CD14-positive monocyte (primary cell): Measurements from ENCODE around the gene RBMS3. TPM values are rescaled to one million over a fixed set of nuclear protein-coding genes. Genes with fewer than 3 reads are reported as not detected.

ENCODE experiments used
- DNase-seq, 3 donors: peaks; one replicate each; pipeline ENCODE4 v3.0.0-alpha.2; 2011 to 2022
- H2AFZ ChIP-seq: 2 replicates; pipeline ENCODE4 v1.6.0; 2012; ENCODE audit warnings: mild to moderate bottlenecking, low read depth, low read length, inconsistent platforms; ENCODE audit not compliant: insufficient read depth, poor library complexity, severe bottlenecking
- H3K27ac ChIP-seq, 2 donors: 1 replicate in 1 of 2; 2 replicates in 1 of 2; pipeline ENCODE4 v1.5.1; 2012 to 2013; ENCODE audit warnings: low read length in 2 of 2, control low read depth in 1 of 2, inconsistent platforms in 1 of 2, low read depth in 1 of 2, mild to moderate bottlenecking in 1 of 2
- H3K27me3 ChIP-seq, 2 donors: one replicate each; pipeline versions ENCODE4 v1.6.0 to v1.6.1; 2011 to 2013; ENCODE audit warnings: low read length in 2 of 2; ENCODE audit not compliant: control insufficient read depth in 2 of 2, insufficient read depth in 2 of 2
- H3K36me3 ChIP-seq, 2 donors: replicated peaks in 1 of 2; 1 replicate in 1 of 2; 2 replicates in 1 of 2; pipeline versions ENCODE4 v1.5.1 to v1.6.1; 2012 to 2013; ENCODE audit warnings: low read length in 2 of 2, control low read depth in 1 of 2, inconsistent platforms in 1 of 2, mild to moderate bottlenecking in 1 of 2; ENCODE audit not compliant: insufficient read depth in 2 of 2, control insufficient read depth in 1 of 2
- H3K4me1 ChIP-seq, 2 donors: 1 replicate in 1 of 2; 2 replicates in 1 of 2; pipeline versions ENCODE4 v1.5.1 to v1.6.1; 2012 to 2013; ENCODE audit warnings: low read length in 2 of 2, control low read depth in 1 of 2, inconsistent platforms in 1 of 2, mild to moderate bottlenecking in 1 of 2, moderate library complexity in 1 of 2; ENCODE audit not compliant: insufficient read depth in 2 of 2, control insufficient read depth in 1 of 2
- H3K4me2 ChIP-seq: replicated peaks from 2 replicates; pipeline ENCODE3; 2012; ENCODE audit warnings: low read length, moderate library complexity, mild to moderate bottlenecking; ENCODE audit not compliant: poor library complexity, severe bottlenecking; ENCODE audit errors: extremely low read depth
- H3K4me3 ChIP-seq, 3 experiments: fragments of 200-600 bp in 1 of 3; sonication (generic) in 1 of 3; replicated peaks in 1 of 3; 1 replicate in 2 of 3; 2 replicates in 1 of 3; pipeline ENCODE4 v1.5.1; 2011 to 2013; ENCODE audit warnings: low read length in 3 of 3, mild to moderate bottlenecking in 3 of 3, control low read depth in 2 of 3, low read depth in 2 of 3, inconsistent platforms in 1 of 3, moderate library complexity in 1 of 3
- H3K79me2 ChIP-seq: 2 replicates; pipeline ENCODE4 v1.6.0; 2012; ENCODE audit warnings: mild to moderate bottlenecking, control low read depth, inconsistent platforms, low read length, moderate library complexity; ENCODE audit not compliant: insufficient read depth
- H3K9ac ChIP-seq: 2 replicates; pipeline ENCODE4 v1.6.0; 2017; ENCODE audit warnings: low read length, mild to moderate bottlenecking; ENCODE audit not compliant: insufficient read depth, poor library complexity, severe bottlenecking
- H3K9me3 ChIP-seq, 2 donors: replicated peaks in 1 of 2; 1 replicate in 1 of 2; 2 replicates in 1 of 2; pipeline versions ENCODE4 v1.5.1 to v1.6.1; 2012 to 2013; ENCODE audit warnings: low read length in 2 of 2, control low read depth in 1 of 2; ENCODE audit not compliant: control insufficient read depth in 1 of 2, insufficient read depth in 1 of 2
- H4K20me1 ChIP-seq: 2 replicates; pipeline ENCODE4 v1.6.0; 2012; ENCODE audit warnings: mild to moderate bottlenecking, low read length, control low read depth, moderate library complexity; ENCODE audit not compliant: insufficient read depth
- H3K27ac Mint-ChIP-seq, 7 donors: one replicate each; pipeline ENCODE4 v1.8.0; 2020; ENCODE audit warnings: mild to moderate bottlenecking in 7 of 7, mixed read lengths in 7 of 7, moderate library complexity in 6 of 7, inconsistent platforms in 2 of 7
- H3K27me3 Mint-ChIP-seq, 3 donors: one replicate each; pipeline ENCODE4 v1.8.0; 2021 to 2022; ENCODE audit warnings: low read depth in 3 of 3, mild to moderate bottlenecking in 3 of 3, mixed read lengths in 3 of 3, moderate library complexity in 3 of 3, inconsistent platforms in 1 of 3
- H3K36me3 Mint-ChIP-seq, 2 donors: one replicate each; pipeline ENCODE4 v1.8.0; 2020; ENCODE audit warnings: mixed read lengths in 2 of 2, inconsistent platforms in 1 of 2, mild to moderate bottlenecking in 1 of 2
- H3K4me1 Mint-ChIP-seq: one replicate; pipeline ENCODE4 v1.8.0; 2020; ENCODE audit warnings: mild to moderate bottlenecking, mixed read lengths
- H3K4me3 Mint-ChIP-seq, 2 donors: one replicate each; pipeline ENCODE4 v1.8.0; 2020; ENCODE audit warnings: mild to moderate bottlenecking in 2 of 2, mixed read lengths in 2 of 2, moderate library complexity in 1 of 2
- H3K9me3 Mint-ChIP-seq, 7 donors: one replicate each; pipeline ENCODE4 v1.8.0; 2020 to 2022; ENCODE audit warnings: mixed read lengths in 7 of 7, mild to moderate bottlenecking in 6 of 7, moderate library complexity in 6 of 7, inconsistent platforms in 2 of 7
- WGBS: methylation state at CpG from one replicate; pipeline ENCODE4 v1.1.5; 2013; ENCODE audit warnings: missing lambda C conversion rate; ENCODE audit not compliant: insufficient coverage; 5-methylcytosine and 5-hydroxymethylcytosine counted together
- intact Hi-C, 2 donors: fragments of 100-400 bp; cut with micrococcal nuclease; formaldehyde crosslinking; loops; one replicate each; pipeline versions ENCODE4 v1.15.0 to v1.15.1; 2023
- polyA plus RNA-seq, 3 donors: library from polyadenylated mRNA; depleted of rRNA in 1 of 3; unstranded in 2 of 3; stranded (reverse) in 1 of 3; fragments of 300-500 nt in 2 of 3; fragments of >200 nt in 1 of 3; fragmentation: Illumina TruSeq in 2 of 3; gene quantifications; 1 replicate in 2 of 3; 2 replicates in 1 of 3; pipeline ENCODE4 v1.2.3, GENCODE V29; 2012 to 2021
- TF ChIP-seq, protein P1 (sequence below): fragments of 200-600 bp; IDR thresholded peaks from one replicate; pipeline ENCODE4 v1.8.0; 2022; ENCODE audit warnings: antibody characterized with exemption, mild to moderate bottlenecking

RBMS3 gene
- polyA plus RNA-seq, 3 donors: not detected

GRCh38 chr3:29906906-29907305 is 626.0 kb downstream of the RBMS3 start:
- TF ChIP-seq, protein P1, sequence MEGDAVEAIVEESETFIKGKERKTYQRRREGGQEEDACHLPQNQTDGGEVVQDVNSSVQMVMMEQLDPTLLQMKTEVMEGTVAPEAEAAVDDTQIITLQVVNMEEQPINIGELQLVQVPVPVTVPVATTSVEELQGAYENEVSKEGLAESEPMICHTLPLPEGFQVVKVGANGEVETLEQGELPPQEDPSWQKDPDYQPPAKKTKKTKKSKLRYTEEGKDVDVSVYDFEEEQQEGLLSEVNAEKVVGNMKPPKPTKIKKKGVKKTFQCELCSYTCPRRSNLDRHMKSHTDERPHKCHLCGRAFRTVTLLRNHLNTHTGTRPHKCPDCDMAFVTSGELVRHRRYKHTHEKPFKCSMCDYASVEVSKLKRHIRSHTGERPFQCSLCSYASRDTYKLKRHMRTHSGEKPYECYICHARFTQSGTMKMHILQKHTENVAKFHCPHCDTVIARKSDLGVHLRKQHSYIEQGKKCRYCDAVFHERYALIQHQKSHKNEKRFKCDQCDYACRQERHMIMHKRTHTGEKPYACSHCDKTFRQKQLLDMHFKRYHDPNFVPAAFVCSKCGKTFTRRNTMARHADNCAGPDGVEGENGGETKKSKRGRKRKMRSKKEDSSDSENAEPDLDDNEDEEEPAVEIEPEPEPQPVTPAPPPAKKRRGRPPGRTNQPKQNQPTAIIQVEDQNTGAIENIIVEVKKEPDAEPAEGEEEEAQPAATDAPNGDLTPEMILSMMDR: no peak
- no peaks in the 10 kb centered on the region for H3K4me1 Mint-ChIP-seq

GRCh38 chr3:29912600-29913288 is 631.9 kb downstream of the RBMS3 start:
- TF ChIP-seq, protein P1: no peak
- Mint-ChIP-seq H3K36me3 (no peaks in the 10 kb centered on the region), H3K4me1 (no peaks in the 10 kb centered on the region), H3K9me3 (no peaks in the 10 kb centered on the region), H3K4me3 (no peak overlapping the region), H3K27ac (no peak overlapping the region), H3K27me3 (no peaks in the 10 kb centered on the region)
- H3K27ac ChIP-seq: no peak overlapping the region
- no peaks in the 10 kb centered on the region for H3K79me2 ChIP-seq
- no peak overlapping the region for H3K4me2 ChIP-seq
- H3K4me3 ChIP-seq: no peak overlapping the region
- WGBS: no CpG with 5 or more reads among the region's 2 CpGs
- H3K27me3 ChIP-seq: no peaks in the 10 kb centered on the region
- intact Hi-C loops: no loop called here
- H3K9me3 ChIP-seq: no peaks in the 10 kb centered on the region
- no peak overlapping the region for H2AFZ ChIP-seq
- H4K20me1 ChIP-seq: no peaks in the 10 kb centered on the region
- no peak for DNase-seq
- H3K36me3 ChIP-seq: no peaks in the 10 kb centered on the region
- no peaks in the 10 kb centered on the region for H3K4me1 ChIP-seq
- H3K9ac ChIP-seq: no peak overlapping the region

More at GRCh38 chr3:29906906-29907305, 626.0 kb downstream of the RBMS3 start:
- Mint-ChIP-seq H3K27ac (no peak overlapping the region), H3K9me3 (no peaks in the 10 kb centered on the region), H3K36me3 (no peaks in the 10 kb centered on the region), H3K27me3 (no peaks in the 10 kb centered on the region), H3K4me3 (no peak overlapping the region)
- H3K9me3 ChIP-seq: no peaks in the 10 kb centered on the region
- WGBS: no CpG with 5 or more reads among the region's 1 CpG
- H3K4me1 ChIP-seq: no peaks in the 10 kb centered on the region
- H3K27ac ChIP-seq: no peak overlapping the region
- no peak for DNase-seq
- no peaks in the 10 kb centered on the region for H3K36me3 ChIP-seq
- H3K27me3 ChIP-seq: no peaks in the 10 kb centered on the region
- no peaks in the 10 kb centered on the region for H3K79me2 ChIP-seq
- H2AFZ ChIP-seq: no peak overlapping the region
- intact Hi-C loops: no loop called here
- H3K4me3 ChIP-seq: no peak overlapping the region
- H3K4me2 ChIP-seq: no peak overlapping the region
- H3K9ac ChIP-seq: no peak overlapping the region
- H4K20me1 ChIP-seq: no peaks in the 10 kb centered on the region
